ENCODE data around the gene SEC31A. TPM values are rescaled to one million over a fixed set of nuclear protein-coding genes. Genes with fewer than 3 reads are reported as not detected.

SEC31A gene
- total RNA-seq, 2 experiments from 2014 or later = 76.0 to 77.1 TPM

- Mint-ChIP-seq H3K4me1 (ENCODE audit: low read depth) (peaks cover 7% of the 10 kb centered on the region), H3K27me3 (peaks cover 20% of the 10 kb centered on the region), H3K27ac (no peak overlapping the region), H3K36me3 (ENCODE audit: low read depth) (no peaks in the 10 kb centered on the region), H3K4me3 (no peak overlapping the region), H3K9me3 (no peaks in the 10 kb centered on the region)
- intact Hi-C loops (cut with micrococcal nuclease) = no loop called here
- TF ChIP-seq, protein P1, sequence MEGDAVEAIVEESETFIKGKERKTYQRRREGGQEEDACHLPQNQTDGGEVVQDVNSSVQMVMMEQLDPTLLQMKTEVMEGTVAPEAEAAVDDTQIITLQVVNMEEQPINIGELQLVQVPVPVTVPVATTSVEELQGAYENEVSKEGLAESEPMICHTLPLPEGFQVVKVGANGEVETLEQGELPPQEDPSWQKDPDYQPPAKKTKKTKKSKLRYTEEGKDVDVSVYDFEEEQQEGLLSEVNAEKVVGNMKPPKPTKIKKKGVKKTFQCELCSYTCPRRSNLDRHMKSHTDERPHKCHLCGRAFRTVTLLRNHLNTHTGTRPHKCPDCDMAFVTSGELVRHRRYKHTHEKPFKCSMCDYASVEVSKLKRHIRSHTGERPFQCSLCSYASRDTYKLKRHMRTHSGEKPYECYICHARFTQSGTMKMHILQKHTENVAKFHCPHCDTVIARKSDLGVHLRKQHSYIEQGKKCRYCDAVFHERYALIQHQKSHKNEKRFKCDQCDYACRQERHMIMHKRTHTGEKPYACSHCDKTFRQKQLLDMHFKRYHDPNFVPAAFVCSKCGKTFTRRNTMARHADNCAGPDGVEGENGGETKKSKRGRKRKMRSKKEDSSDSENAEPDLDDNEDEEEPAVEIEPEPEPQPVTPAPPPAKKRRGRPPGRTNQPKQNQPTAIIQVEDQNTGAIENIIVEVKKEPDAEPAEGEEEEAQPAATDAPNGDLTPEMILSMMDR (IDR thresholded peaks at IDR 0.05) = no peak
- DNase-seq (no peak), ATAC-seq (no peak)
- ChIA-PET POLR2A (no interaction called here), CTCF (no interaction called here)
Observed at GRCh38 chr4:82792912-82793649, 97.9 kb downstream of the SEC31A start.

- H3K4me3 Mint-ChIP-seq = no peak overlapping the region
- no peaks in the 10 kb centered on the region for H3K36me3 Mint-ChIP-seq (ENCODE audit: low read depth)
- peaks cover 8% of the 10 kb centered on the region for H3K27me3 Mint-ChIP-seq
- H3K4me1 Mint-ChIP-seq (ENCODE audit: low read depth) = no peaks in the 10 kb centered on the region
- intact Hi-C loops (cut with micrococcal nuclease) = no loop called here
- no peak for ATAC-seq
- TF ChIP-seq, protein P1 (IDR thresholded peaks at IDR 0.05) = no peak
- H3K27ac Mint-ChIP-seq = no peak overlapping the region
- DNase-seq = no peak
- H3K9me3 Mint-ChIP-seq = no peaks in the 10 kb centered on the region
- ChIA-PET CTCF (no interaction called here), POLR2A (no interaction called here)
Observed at GRCh38 chr4:82791179-82791578, 99.8 kb downstream of the SEC31A start.

- DNase-seq (no peak), ATAC-seq (no peak)
- H3K4me1 Mint-ChIP-seq (ENCODE audit: low read depth) = no peaks in the 10 kb centered on the region
- H3K27ac Mint-ChIP-seq = no peak overlapping the region
- ChIA-PET CTCF (no interaction called here), POLR2A (no interaction called here)
- TF ChIP-seq, protein P1 (IDR thresholded peaks at IDR 0.05) = no peak
- intact Hi-C loops (cut with micrococcal nuclease) = no loop called here
- H3K27me3 Mint-ChIP-seq = peaks cover 6% of the 10 kb centered on the region
- H3K4me3 Mint-ChIP-seq = no peak overlapping the region
- H3K36me3 Mint-ChIP-seq (ENCODE audit: low read depth) = no peaks in the 10 kb centered on the region
- H3K9me3 Mint-ChIP-seq = no peaks in the 10 kb centered on the region
Observed at GRCh38 chr4:82790060-82790660, 100.8 kb downstream of the SEC31A start.

DNA sequence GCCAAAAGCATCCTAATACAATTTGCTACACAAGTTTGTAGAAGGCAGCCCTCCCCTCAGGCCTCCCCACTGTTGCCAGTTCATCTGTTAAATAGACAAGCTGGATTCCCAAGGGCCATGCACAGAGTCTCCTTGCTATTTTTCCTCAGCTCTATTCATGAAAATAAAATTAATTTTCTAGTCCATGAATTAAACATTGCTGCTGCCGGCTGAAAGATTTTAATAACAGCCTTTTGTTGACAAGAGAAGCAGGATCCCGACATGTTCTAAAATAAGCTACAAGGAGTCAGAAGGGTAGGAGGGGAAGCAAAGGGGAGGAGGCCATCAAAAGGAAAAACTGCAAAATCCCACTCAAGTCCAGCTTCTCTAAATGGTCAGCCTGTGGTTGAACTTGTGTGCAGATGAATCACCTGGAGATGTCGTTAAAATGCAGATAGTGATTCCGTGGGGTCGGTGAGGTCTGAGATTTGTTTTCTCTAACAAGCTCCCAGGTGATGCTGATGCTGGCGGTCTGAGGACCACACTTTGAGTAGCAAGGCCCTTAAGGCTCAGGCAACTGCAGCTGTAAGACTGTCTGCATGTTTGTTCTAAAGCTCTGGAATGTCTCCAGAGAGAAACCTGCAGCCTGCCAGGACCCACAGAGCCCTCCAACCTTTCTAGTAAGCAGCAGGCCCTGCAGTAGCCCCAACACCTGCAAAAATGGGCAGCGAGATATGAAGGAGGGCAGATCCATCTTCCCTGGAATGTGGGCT, 101.8 kb downstream of the SEC31A start:
- H3K4me3 Mint-ChIP-seq = no peak overlapping the region
- intact Hi-C loops (cut with micrococcal nuclease) = no loop called here
- DNase-seq (no peak), ATAC-seq (no peak)
- H3K4me1 Mint-ChIP-seq (ENCODE audit: low read depth) = no peaks in the 10 kb centered on the region
- H3K9me3 Mint-ChIP-seq = no peaks in the 10 kb centered on the region
- TF ChIP-seq, protein P1 (IDR thresholded peaks at IDR 0.05) = no peak
- no peaks in the 10 kb centered on the region for H3K36me3 Mint-ChIP-seq (ENCODE audit: low read depth)
- H3K27ac Mint-ChIP-seq = no peak overlapping the region
- POLR2A ChIA-PET = interaction anchor here (0.7 to 0.9 kb wide), 2 partner anchors 10 to 11 kb away, joined by 3 to 5 read pairs; no protein-coding TSS in a partner anchor
- H3K27me3 Mint-ChIP-seq = peaks cover 3% of the 10 kb centered on the region
- CTCF ChIA-PET = no interaction called here

DNA sequence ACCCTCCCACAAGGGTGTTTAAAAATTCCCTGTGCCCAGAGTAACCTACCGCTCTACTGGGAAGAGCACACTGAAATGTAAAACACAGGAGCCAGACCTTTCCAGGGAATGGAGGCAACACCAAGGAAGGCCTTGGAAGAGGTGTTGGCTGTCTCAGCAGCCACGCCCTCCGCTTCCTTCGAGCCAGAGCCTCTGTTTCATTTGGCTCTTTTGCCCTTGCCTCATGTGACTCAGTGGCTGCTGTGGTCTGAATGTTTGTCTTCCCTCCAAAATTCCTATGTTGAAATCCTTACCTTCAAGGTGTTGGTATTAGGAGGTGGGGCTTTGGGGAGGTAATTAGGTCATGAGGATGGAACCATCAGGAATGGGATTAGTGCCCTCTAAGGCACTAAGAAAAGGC, 103.6 kb downstream of the SEC31A start:
- Mint-ChIP-seq H3K27ac (no peak overlapping the region), H3K36me3 (ENCODE audit: low read depth) (no peaks in the 10 kb centered on the region), H3K27me3 (no peaks in the 10 kb centered on the region), H3K4me1 (ENCODE audit: low read depth) (no peaks in the 10 kb centered on the region), H3K9me3 (no peaks in the 10 kb centered on the region), H3K4me3 (no peak overlapping the region)
- ATAC-seq = no peak
- TF ChIP-seq, protein P1 (IDR thresholded peaks at IDR 0.05) = no peak
- ChIA-PET CTCF (no interaction called here), POLR2A (no interaction called here)
- intact Hi-C loops (cut with micrococcal nuclease) = no loop called here
- no peak for DNase-seq

Measured in activated CD8-positive, alpha-beta T cell treated with anti-CD3 and anti-CD28 coated beads for 36 hours (primary cell).